Endothelial cell of umbilical vein (primary cell): ENCODE data around the gene MCM3AP. TPM values are rescaled to one million over a fixed set of nuclear protein-coding genes. Genes with fewer than 3 reads are reported as not detected.

Experiments
- BruUV-seq: library from RNA; stranded (reverse); fragments of 400-500 nt; replicated peaks from 2 replicates; lab custom pipeline; 2021; lab: Mats Ljungman, UMichigan
- CTCF ChIA-PET: fragments of 300-600, 350-600 bp; sonication (Branson Sonifier 250); formaldehyde crosslinking; loops from one replicate; lab custom pipeline; 2021; ENCODE audit warnings: antibody characterized with exemption, inconsistent platforms; lab: Charles Lee
- POLR2A ChIA-PET: fragments of 300-600, 350-600 bp; sonication (Branson Sonifier 250); formaldehyde crosslinking; loops from one replicate; lab custom pipeline; 2021; ENCODE audit warnings: antibody characterized with exemption, inconsistent platforms; lab: Charles Lee
- DNase-seq: peaks from one replicate; pipeline ENCODE4 v3.0.0-alpha.2; 2011; ENCODE audit warnings: low read depth, low spot score
- FAIRE-seq: peaks from 2 replicates; lab custom pipeline; 2011; peaks lifted over from hg19 to GRCh38; lab: Jason Lieb, UNC
- H2AFZ ChIP-seq: 2 replicates; pipeline ENCODE4 v1.6.0; 2012; ENCODE audit warnings: low read depth, low read length, control low read depth, inconsistent platforms
- H3K27ac ChIP-seq: 2 replicates; pipeline ENCODE4 v1.5.1; 2011; ENCODE audit warnings: low read depth, mild to moderate bottlenecking, control low read depth, low read length, moderate library complexity; ENCODE audit not compliant: insufficient read depth
- H3K27me3 ChIP-seq, 2 experiments: 2 replicates each; pipeline versions ENCODE4 v1.6.0 to v1.6.1; 2011; ENCODE audit warnings: low read length in 2 of 2, mixed read lengths in 1 of 2; ENCODE audit not compliant: control insufficient read depth in 2 of 2, insufficient read depth in 2 of 2
- H3K36me3 ChIP-seq, 2 experiments: 2 replicates in 1 of 2; 3 replicates in 1 of 2; pipeline ENCODE4 v1.5.1; 2011; ENCODE audit warnings: low read length in 2 of 2, mild to moderate bottlenecking in 1 of 2, moderate library complexity in 1 of 2; ENCODE audit not compliant: control insufficient read depth in 2 of 2, insufficient read depth in 2 of 2; ENCODE audit errors: extremely low read depth in 1 of 2
- H3K4me1 ChIP-seq: 3 replicates; pipeline ENCODE4 v1.5.1; 2011; ENCODE audit warnings: mild to moderate bottlenecking, low read length; ENCODE audit not compliant: control insufficient read depth, insufficient read depth; ENCODE audit errors: extremely low read depth
- H3K4me2 ChIP-seq: 2 replicates; pipeline ENCODE4 v1.6.1; 2011; ENCODE audit warnings: low read length, control low read depth, mixed read lengths; ENCODE audit not compliant: insufficient read depth
- H3K4me3 ChIP-seq, 3 experiments: fragments of 200-600 bp in 1 of 3; sonication (generic), shearing (Covaris generic) in 1 of 3; replicated peaks in 1 of 3; 2 replicates each; pipeline ENCODE4 v1.5.1; 2011 to 2016; ENCODE audit warnings: control low read depth in 3 of 3, low read length in 3 of 3, mild to moderate bottlenecking in 2 of 3, inconsistent platforms in 1 of 3, low read depth in 1 of 3, moderate library complexity in 1 of 3; ENCODE audit not compliant: insufficient read depth in 1 of 3
- H3K79me2 ChIP-seq: 2 replicates; pipeline ENCODE4 v1.6.0; 2012; ENCODE audit warnings: low read length, inconsistent platforms; ENCODE audit not compliant: control insufficient read depth, insufficient read depth
- H3K9ac ChIP-seq: replicated peaks from 2 replicates; pipeline ENCODE3; 2011; ENCODE audit warnings: low read length, control low read depth; ENCODE audit not compliant: insufficient read depth; ENCODE audit errors: extremely low read depth
- H3K9me1 ChIP-seq: replicated peaks from 3 replicates; pipeline ENCODE4 v1.6.0; 2011; ENCODE audit warnings: mild to moderate bottlenecking, low read length; ENCODE audit not compliant: control insufficient read depth, insufficient read depth; ENCODE audit errors: extremely low read depth
- H3K9me3 ChIP-seq: replicated peaks from 2 replicates; pipeline ENCODE4 v1.5.1; 2012; ENCODE audit warnings: low read length, inconsistent platforms; ENCODE audit not compliant: control insufficient read depth, insufficient read depth
- H4K20me1 ChIP-seq: replicated peaks from 2 replicates; pipeline ENCODE3; 2011; ENCODE audit warnings: mild to moderate bottlenecking, low read length; ENCODE audit not compliant: control insufficient read depth, insufficient read depth; ENCODE audit errors: extremely low read depth
- EZH2 ChIP-seq: IDR thresholded peaks from 2 replicates; pipeline ENCODE4 v1.6.1; 2012; ENCODE audit warnings: borderline replicate concordance, low read depth, mild to moderate bottlenecking, moderate library complexity, low read length, inconsistent platforms; ENCODE audit not compliant: severe bottlenecking
- FOS ChIP-seq: IDR thresholded peaks from 2 replicates; pipeline ENCODE4 v1.6.1; 2011; ENCODE audit warnings: mild to moderate bottlenecking, low read length, moderate library complexity, borderline replicate concordance; ENCODE audit not compliant: insufficient read depth
- GATA2 ChIP-seq: IDR thresholded peaks from 2 replicates; pipeline ENCODE4 v1.7.0; 2011; ENCODE audit warnings: low read depth, mild to moderate bottlenecking, moderate library complexity, mixed read lengths, low read length; ENCODE audit not compliant: insufficient read length, insufficient read depth
- MYC ChIP-seq: IDR thresholded peaks from one replicate; pipeline ENCODE4 v1.6.1; 2011; ENCODE audit warnings: mild to moderate bottlenecking, low read depth, low read length
- POLR2A ChIP-seq: IDR thresholded peaks from 2 replicates; pipeline ENCODE4 v1.6.1; 2012; ENCODE audit warnings: low read depth, mild to moderate bottlenecking, control low read depth, low read length
- POLR2AphosphoS5 ChIP-seq: IDR thresholded peaks from 2 replicates; pipeline ENCODE4 v1.6.1; 2012; ENCODE audit warnings: low read depth, mild to moderate bottlenecking, control low read depth, low read length, moderate library complexity; ENCODE audit not compliant: insufficient read depth
- dilution Hi-C: fragments of 300-500 bp; cut with MboI; formaldehyde crosslinking; loops from one replicate; pipeline ENCODE4 v1.15.0; 2019; ENCODE audit warnings: low sequenced_read_pairs; ENCODE audit not compliant: extremely low pct_ligation_motif_present
- intact Hi-C: fragments of 100-400 bp; cut with micrococcal nuclease; formaldehyde crosslinking; loops from one replicate; pipeline ENCODE4 v1.10.0; 2022
- polyA plus RNA-seq, 4 experiments: library from polyadenylated mRNA; depleted of rRNA in 3 of 4; stranded (reverse) in 3 of 4; unstranded in 1 of 4; fragments of >200 nt; gene quantifications; 2 replicates each; pipeline versions ENCODE4 v1.2.1 to v1.2.3, GENCODE V29; 2011 to 2012; ENCODE audit warnings: missing spikeins in 1 of 4
- total RNA-seq: library from RNA; stranded (reverse); gene quantifications from 2 replicates; pipeline ENCODE4 v1.2.3, GENCODE V29; 2021
- TF ChIP-seq, protein P1 (sequence below), 2 donors: IDR thresholded peaks; 1 replicate in 1 of 2; 2 replicates in 1 of 2; pipeline ENCODE4 v1.5.1; 2011; ENCODE audit warnings: low read length in 2 of 2, mild to moderate bottlenecking in 2 of 2, moderate library complexity in 2 of 2, control low read depth in 1 of 2, inconsistent platforms in 1 of 2, low read depth in 1 of 2; ENCODE audit not compliant: insufficient read depth in 1 of 2; ENCODE audit errors: extremely low read depth in 1 of 2

MCM3AP gene
- total and polyA plus RNA-seq, 2 donors (not counting 3 experiments of a cell fraction or from before 2014, with no cell fraction given): 37.9 to 115 TPM

DNA sequence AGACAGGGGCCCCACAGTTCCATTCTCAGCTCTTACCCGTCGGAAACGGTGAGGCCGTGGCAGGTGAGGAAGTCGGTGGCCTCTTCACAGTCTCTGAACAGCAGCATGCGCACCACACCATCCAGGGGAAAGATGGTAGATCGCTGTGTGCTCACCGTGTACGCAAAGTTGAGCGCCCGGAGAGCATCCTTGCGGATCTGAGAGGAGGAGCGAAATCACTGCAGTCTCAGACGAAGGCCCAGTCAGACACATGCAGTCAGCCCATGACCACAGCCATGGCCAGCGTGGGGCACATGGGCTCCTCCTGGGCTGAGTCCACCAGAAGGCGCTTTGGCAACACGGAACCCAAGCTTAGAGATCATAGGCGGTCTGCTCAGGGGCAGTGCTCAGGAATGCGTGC, 18.5 kb downstream of the MCM3AP start:
- Histone ChIP-seq H3K4me1 (no peaks in the 10 kb centered on the region), H3K9me3 (no peaks in the 10 kb centered on the region), H3K36me3 (peaks cover 26 to 53% of the 10 kb centered on the region in 2 experiments), H2AFZ (no peak overlapping the region), H3K9me1 (no peaks in the 10 kb centered on the region), H3K9ac (no peak overlapping the region), H3K4me2 (no peak overlapping the region), H3K27me3 (no peaks in the 10 kb centered on the region), H3K79me2 (no peaks in the 10 kb centered on the region), H3K27ac (no peak overlapping the region), H3K4me3 (no peak overlapping the region), H4K20me1 (no peaks in the 10 kb centered on the region)
- FAIRE-seq (no peak), DNase-seq (no peak)
- no peak for TF ChIP-seq POLR2AphosphoS5
- no peak for TF ChIP-seq GATA2
- TF ChIP-seq EZH2: no peak
- no peak for TF ChIP-seq POLR2A
- TF ChIP-seq, protein P1, sequence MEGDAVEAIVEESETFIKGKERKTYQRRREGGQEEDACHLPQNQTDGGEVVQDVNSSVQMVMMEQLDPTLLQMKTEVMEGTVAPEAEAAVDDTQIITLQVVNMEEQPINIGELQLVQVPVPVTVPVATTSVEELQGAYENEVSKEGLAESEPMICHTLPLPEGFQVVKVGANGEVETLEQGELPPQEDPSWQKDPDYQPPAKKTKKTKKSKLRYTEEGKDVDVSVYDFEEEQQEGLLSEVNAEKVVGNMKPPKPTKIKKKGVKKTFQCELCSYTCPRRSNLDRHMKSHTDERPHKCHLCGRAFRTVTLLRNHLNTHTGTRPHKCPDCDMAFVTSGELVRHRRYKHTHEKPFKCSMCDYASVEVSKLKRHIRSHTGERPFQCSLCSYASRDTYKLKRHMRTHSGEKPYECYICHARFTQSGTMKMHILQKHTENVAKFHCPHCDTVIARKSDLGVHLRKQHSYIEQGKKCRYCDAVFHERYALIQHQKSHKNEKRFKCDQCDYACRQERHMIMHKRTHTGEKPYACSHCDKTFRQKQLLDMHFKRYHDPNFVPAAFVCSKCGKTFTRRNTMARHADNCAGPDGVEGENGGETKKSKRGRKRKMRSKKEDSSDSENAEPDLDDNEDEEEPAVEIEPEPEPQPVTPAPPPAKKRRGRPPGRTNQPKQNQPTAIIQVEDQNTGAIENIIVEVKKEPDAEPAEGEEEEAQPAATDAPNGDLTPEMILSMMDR (IDR thresholded peaks at IDR 0.05; ENCODE audit: extremely low read depth in 1 of 2, insufficient read depth in 1 of 2, low read depth in 1 of 2, low read length in 2 of 2): no peak
- no peak for TF ChIP-seq FOS
- no peak for TF ChIP-seq MYC
- dilution Hi-C loops: no loop called here
- intact Hi-C loops: no loop called here
- no TSS peak for BruUV-seq
- ChIA-PET POLR2A (no interaction called here), CTCF (no interaction called here)
